GM12891 (cell line): Measurements from ENCODE around the gene EFCAB13.
"Not testable (repeated sequence)": the region's sequence is repeated elsewhere in the genome, so short reads cannot be mapped to it uniquely, and the experiment has no call there.

Experiments used
- DNase-seq: peaks from one replicate; pipeline ENCODE4 v3.0.0; 2011; ENCODE audit warnings: low spot score; ENCODE audit not compliant: insufficient read length
- FAIRE-seq: peaks from 2 replicates; lab custom pipeline; 2011; peaks lifted over from hg19 to GRCh38; lab: Jason Lieb, UNC
- PAX5 ChIP-seq: IDR thresholded peaks from 2 replicates; pipeline ENCODE4 v1.6.1; 2011; ENCODE audit warnings: low read length, moderate library complexity, mild to moderate bottlenecking; ENCODE audit not compliant: insufficient read depth, severe bottlenecking
- POLR2A ChIP-seq: IDR thresholded peaks from 2 replicates; pipeline ENCODE4 v1.6.1; 2011; ENCODE audit warnings: low read depth, low read length, control low read depth
- POLR2AphosphoS5 ChIP-seq: IDR thresholded peaks from 2 replicates; pipeline ENCODE4 v1.6.1; 2011; ENCODE audit warnings: low read depth, low read length, control low read depth
- POU2F2 ChIP-seq: IDR thresholded peaks from 2 replicates; pipeline ENCODE4 v1.6.1; 2011; ENCODE audit warnings: low read depth, mild to moderate bottlenecking, control low read depth, low read length, moderate library complexity
- SPI1 ChIP-seq: IDR thresholded peaks from 2 replicates; pipeline ENCODE4 v1.6.1; 2011; ENCODE audit warnings: low read depth, low read length, control low read depth
- TAF1 ChIP-seq: IDR thresholded peaks from 2 replicates; pipeline ENCODE4 v1.6.1; 2011; ENCODE audit warnings: low read depth, low read length, control low read depth

Gene EFCAB13

DNA sequence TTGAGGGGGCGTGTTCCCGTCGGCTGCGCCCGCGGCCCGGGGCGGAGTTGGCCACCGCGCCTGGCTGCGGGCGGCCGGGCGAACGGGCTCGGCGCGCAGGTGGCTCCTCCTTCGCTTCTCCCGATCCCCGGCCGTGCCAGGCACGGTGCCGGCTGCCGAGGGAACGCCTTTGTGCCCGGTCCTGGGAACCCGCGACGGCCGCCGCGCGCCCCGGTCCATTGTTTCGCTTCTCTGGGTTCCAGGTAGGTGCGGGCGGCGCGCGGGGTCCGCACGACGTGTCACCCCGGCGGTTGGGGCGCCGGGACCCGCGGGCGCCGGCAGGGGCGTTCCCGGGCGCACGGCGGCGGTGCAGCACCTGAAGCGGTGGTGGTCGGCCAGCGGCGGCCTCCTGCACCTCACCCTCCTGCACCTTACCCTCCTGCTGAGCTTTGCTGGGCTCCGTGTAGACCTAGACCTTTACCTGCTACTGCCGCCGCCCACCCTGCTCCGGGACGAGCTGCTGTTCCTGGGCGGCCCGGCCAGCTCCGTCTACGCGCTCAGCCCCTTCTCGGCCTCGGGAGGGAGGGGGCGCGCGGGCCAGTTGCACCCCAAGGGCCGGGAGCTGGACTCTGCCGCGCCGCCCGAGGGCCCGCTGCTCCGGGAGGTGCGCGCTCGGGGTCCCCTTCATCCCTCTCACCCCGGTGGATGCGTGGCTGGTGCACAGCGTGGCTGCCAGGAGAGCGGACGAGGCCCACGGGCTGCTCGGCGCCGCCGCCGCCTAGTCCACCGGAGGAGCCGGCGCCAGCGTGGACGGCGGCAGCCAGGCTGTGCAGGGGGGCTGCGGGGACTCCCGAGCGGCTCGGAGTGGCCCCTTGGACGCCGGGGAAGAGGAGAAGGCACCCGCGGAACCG lies 99.9 kb downstream of the EFCAB13 start:
- peak; percentile 23 for FAIRE-seq
- DNase-seq = peak; percentile 18

DNA sequence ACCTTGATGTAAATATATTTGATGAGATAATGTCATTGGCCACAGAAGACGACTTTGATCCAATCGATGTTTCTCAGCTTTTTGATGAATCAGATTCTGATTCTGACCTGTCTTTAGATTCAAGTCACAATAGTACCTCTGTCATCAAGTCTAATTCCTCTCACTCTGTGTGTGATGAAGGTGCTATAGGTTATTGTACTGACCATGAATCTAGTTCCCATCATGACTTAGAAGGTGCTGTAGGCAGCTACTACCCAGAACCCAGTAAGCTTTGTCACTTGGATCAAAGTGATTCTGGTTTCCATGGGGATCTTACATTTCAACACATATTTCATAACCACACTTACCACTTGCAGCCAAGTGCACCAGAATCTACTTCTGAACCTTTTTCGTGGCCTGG lies 101.5 kb downstream of the EFCAB13 start:
- peak; percentile 88 for FAIRE-seq
- not testable (repeated sequence) for DNase-seq

More for the DNA sequence above, 99.9 kb downstream of the EFCAB13 start:
- TF ChIP-seq TAF1 (no peak), POU2F2 (no peak), SPI1 (no peak)

DNA sequence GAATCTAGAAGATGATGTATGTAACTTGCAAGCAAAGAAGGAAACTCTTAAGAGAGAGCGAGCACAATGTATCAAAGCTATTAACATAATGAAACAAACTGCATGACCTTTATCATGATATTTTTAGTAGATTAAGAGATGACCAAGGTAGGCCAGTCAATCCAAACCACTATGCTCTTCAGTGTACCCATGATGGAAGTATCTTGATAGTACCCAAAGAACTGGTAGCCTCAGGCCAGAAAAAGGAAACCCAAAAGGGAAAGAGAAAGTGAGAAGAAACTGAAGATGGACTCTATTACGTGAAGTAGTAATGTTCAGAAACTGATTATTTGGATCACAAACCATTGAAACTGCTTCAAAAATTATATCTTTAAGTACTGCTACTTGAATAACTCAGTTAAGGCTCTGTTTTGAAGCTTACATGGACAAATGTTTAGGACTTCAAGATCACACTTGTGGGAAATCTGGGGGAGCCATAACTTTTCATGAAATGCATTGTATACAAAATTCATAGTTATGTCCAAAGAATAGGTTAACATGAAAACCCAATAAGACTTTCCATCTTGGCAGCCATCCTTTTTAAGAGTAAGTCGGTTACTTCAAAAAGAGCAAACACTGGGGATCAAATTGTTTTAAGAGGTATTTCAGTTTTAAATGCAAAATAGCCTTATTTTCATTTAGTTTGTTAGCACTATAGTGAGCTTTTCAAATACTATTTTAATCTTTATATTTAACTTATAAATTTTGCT lies 102.3 kb downstream of the EFCAB13 start:
- DNase-seq = not testable (repeated sequence)

DNA sequence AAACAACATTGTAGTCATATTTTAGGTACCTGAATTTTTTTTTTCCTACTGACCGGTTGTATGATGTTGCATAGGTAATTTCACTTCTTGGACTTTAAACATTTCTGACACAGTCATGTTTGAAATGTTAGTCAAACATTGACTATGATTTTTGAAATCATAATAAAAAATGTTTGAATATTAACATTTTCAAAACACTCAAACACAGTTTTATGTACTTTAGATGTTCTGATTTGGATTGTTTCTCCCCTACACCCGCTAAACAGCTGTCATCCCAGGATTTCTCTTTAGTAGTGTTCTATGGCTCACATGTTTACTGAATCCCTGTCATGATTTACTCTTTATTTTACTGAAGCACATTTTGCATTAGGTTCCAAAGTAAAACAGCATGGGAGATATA lies 104.2 kb downstream of the EFCAB13 start:
- no peak for FAIRE-seq
- no peak for DNase-seq
- TF ChIP-seq POU2F2 (no peak), SPI1 (no peak), POLR2AphosphoS5 (no peak), TAF1 (no peak), POLR2A (no peak), PAX5 (no peak)

More for the DNA sequence above, 102.3 kb downstream of the EFCAB13 start:
- not testable (repeated sequence) for FAIRE-seq

DNA sequence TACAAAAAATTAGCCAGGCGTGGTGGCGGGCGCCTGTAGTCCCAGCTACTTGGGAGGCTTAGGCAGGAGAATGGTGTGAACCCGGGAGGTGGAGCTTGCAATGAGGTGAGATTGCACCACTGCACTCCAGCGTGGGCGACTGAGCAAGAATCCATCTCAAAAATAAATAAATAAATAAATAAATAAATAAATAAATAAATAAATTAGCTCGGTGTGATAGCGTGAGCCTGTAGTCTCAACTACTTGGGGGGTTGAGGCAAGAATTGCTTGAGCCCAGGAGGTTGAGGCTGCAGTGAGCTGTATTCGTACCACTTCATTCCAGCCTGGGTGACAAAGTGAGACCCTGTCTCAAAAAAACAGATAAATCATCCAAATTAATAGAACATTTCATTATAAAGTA lies 108.5 kb downstream of the EFCAB13 start:
- not testable (repeated sequence) for DNase-seq, FAIRE-seq

DNA sequence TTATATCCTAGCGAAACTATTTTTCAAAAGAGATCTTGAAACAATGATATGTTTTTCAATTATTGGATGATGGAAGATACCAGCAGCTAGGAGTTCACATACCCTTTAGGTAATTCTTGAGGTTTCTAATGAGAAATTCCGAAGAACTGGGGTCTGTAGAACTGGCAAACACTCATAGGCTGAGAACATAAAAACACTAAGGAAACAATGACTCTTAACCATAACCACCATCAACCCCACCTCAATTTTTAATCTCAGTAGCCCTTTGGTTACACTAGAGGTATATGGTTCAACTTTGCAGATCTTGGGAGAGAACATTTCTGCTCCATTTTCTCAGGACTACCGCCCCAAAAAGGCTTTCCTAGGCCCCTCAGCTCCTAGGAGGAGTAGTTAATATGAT lies 141.4 kb downstream of the EFCAB13 start:
- FAIRE-seq (no peak), DNase-seq (no peak)
- TF ChIP-seq SPI1 = no peak
- TF ChIP-seq POU2F2 = no peak
- TF ChIP-seq POLR2AphosphoS5 = no peak
- TF ChIP-seq POLR2A = no peak
- TF ChIP-seq TAF1 = no peak
- no peak for TF ChIP-seq PAX5

DNA sequence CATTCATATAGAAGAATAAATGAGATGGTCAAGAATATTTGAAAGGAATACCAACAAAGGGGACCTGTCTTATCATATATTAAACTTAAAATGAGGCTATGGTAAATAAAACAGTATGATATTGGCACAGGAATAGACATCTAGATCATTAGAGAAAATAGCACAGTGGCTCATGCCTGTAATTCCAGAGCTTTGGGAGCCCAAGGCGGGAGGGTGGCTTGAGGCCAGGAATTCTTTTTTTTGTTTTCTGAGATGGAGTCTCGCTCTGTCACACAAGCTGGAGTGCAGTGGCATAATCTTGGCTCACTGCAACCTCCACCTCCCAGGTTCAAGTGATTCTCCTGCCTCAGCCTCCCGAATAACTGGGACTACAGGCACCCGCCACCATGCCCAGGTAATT lies 143.2 kb downstream of the EFCAB13 start:
- not testable (repeated sequence) for FAIRE-seq, DNase-seq

DNA sequence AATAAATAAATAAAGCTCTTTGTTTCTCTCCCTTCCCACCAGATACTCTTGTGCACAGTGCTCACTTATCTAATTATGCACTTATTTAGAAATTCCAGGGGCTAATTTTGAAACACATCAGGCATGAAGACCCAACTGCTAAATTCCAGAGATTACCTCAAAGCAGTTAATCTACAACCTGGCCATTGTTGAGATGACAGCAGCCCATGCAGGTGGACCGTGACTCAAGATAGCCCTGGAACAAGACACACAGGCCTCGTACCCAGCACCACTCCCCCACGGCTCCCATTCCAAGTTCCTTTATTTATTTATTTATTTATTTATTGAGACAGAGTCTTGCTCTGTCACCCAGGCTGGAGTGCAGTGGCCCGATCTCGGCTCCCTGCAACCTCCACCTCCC lies 147.1 kb downstream of the EFCAB13 start:
- no peak for DNase-seq
- FAIRE-seq = no peak
- TF ChIP-seq POLR2A = no peak
- TF ChIP-seq PAX5 = no peak
- no peak for TF ChIP-seq TAF1
- no peak for TF ChIP-seq SPI1
- TF ChIP-seq POU2F2 = no peak
- no peak for TF ChIP-seq POLR2AphosphoS5

DNA sequence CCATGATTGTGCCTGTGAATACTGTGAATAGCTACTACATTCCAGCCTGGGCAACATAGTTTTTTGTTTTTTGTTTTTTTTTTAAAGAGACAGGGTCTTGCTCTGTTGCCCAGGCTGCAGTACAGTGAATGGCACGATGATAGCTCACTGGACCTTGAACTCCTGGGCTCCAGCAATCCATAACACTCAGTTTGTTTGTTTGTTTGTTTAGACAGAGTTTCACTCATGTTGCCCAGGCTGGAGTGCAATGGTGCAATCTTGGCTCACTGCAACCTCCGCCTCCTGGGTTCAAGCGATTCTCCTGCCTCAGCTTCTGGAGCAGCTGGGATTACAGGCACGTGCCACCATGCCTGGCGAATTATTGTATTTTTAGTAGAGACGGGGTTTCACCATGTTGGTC lies 148.3 kb downstream of the EFCAB13 start:
- FAIRE-seq, DNase-seq: not testable (repeated sequence)
